Liver (tissue), 9 donors: Measurements from ENCODE around the gene SRSF9. TPM values are rescaled to one million over a fixed set of nuclear protein-coding genes. Genes with fewer than 3 reads are reported as not detected.

ENCODE experiments used
- DNase-seq: peaks from one replicate; pipeline ENCODE4 v3.0.0-alpha.2; 2017; ENCODE audit warnings: low spot score
- H3K27ac ChIP-seq, 2 donors: one replicate each; pipeline ENCODE4 v1.7.0; 2013; ENCODE audit warnings: inconsistent platforms in 2 of 2, low read length in 2 of 2, control low read depth in 1 of 2, low read depth in 1 of 2, mild to moderate bottlenecking in 1 of 2
- H3K27me3 ChIP-seq, 4 donors: one replicate each; pipeline versions ENCODE4 v1.6.1 to v1.7.0; 2013; ENCODE audit warnings: low read length in 3 of 4, inconsistent platforms in 1 of 4, mild to moderate bottlenecking in 1 of 4, moderate library complexity in 1 of 4; ENCODE audit not compliant: control insufficient read depth in 4 of 4, insufficient read depth in 4 of 4
- H3K36me3 ChIP-seq, 4 donors: one replicate each; pipeline versions ENCODE4 v1.6.1 to v1.7.0; 2013; ENCODE audit warnings: low read length in 3 of 4, mild to moderate bottlenecking in 3 of 4, low read depth in 1 of 4, moderate library complexity in 1 of 4; ENCODE audit not compliant: control insufficient read depth in 4 of 4, insufficient read depth in 3 of 4
- H3K4me1 ChIP-seq, 4 donors: one replicate each; pipeline versions ENCODE4 v1.6.1 to v1.7.0; 2013; ENCODE audit warnings: low read length in 3 of 4, mild to moderate bottlenecking in 3 of 4, moderate library complexity in 1 of 4; ENCODE audit not compliant: control insufficient read depth in 4 of 4, insufficient read depth in 4 of 4
- H3K4me3 ChIP-seq, 3 donors: one replicate each; pipeline versions ENCODE4 v1.6.1 to v1.7.0; 2013; ENCODE audit warnings: low read length in 3 of 3, control low read depth in 1 of 3, low read depth in 1 of 3, mild to moderate bottlenecking in 1 of 3
- H3K9ac ChIP-seq, 2 donors: one replicate each; pipeline ENCODE4 v1.7.0; 2013; ENCODE audit warnings: low read length in 2 of 2, mild to moderate bottlenecking in 2 of 2, moderate library complexity in 2 of 2, control low read depth in 1 of 2, low read depth in 1 of 2
- H3K9me3 ChIP-seq, 4 donors: one replicate each; pipeline versions ENCODE4 v1.6.1 to v1.7.0; 2013; ENCODE audit warnings: low read length in 3 of 4; ENCODE audit not compliant: control insufficient read depth in 4 of 4
- EGR1 ChIP-seq, 2 donors: IDR thresholded peaks; 2 replicates each; pipeline ENCODE4 v1.6.1; 2016 to 2018; ENCODE audit warnings: antibody characterized with exemption in 2 of 2, low read depth in 2 of 2
- FOXA2 ChIP-seq: IDR thresholded peaks from 2 replicates; pipeline ENCODE4 v1.6.1; 2016; ENCODE audit warnings: antibody characterized with exemption
- GABPA ChIP-seq, 2 donors: IDR thresholded peaks in 1 of 2; conservative IDR thresholded peaks in 1 of 2; 2 replicates each; pipeline ENCODE4 v1.6.1; 2016; ENCODE audit warnings: antibody characterized with exemption in 2 of 2, mild to moderate bottlenecking in 1 of 2, moderate library complexity in 1 of 2
- HNF4A ChIP-seq, 2 donors: conservative IDR thresholded peaks; 2 replicates each; pipeline ENCODE4 v1.6.1; 2016; ENCODE audit warnings: antibody characterized with exemption in 2 of 2, mild to moderate bottlenecking in 2 of 2
- HNF4G ChIP-seq: IDR thresholded peaks from 2 replicates; pipeline ENCODE4 v1.6.1; 2016; ENCODE audit warnings: antibody characterized with exemption
- JUND ChIP-seq, 2 donors: IDR thresholded peaks; 2 replicates each; pipeline ENCODE4 v1.6.1; 2016; ENCODE audit warnings: antibody characterized with exemption in 2 of 2
- NR2F2 ChIP-seq: IDR thresholded peaks from 2 replicates; pipeline ENCODE4 v1.6.1; 2016; ENCODE audit warnings: antibody characterized with exemption
- RAD21 ChIP-seq, 2 donors: IDR thresholded peaks; 2 replicates each; pipeline ENCODE4 v1.6.1; 2016; ENCODE audit warnings: antibody characterized with exemption in 2 of 2, mild to moderate bottlenecking in 2 of 2
- RXRA ChIP-seq, 2 donors: IDR thresholded peaks; 2 replicates each; pipeline ENCODE4 v1.6.1; 2017 to 2018; ENCODE audit warnings: antibody characterized with exemption in 2 of 2, mild to moderate bottlenecking in 1 of 2
- SP1 ChIP-seq: IDR thresholded peaks from 2 replicates; pipeline ENCODE4 v1.6.1; 2018; ENCODE audit warnings: antibody characterized with exemption, mild to moderate bottlenecking
- TAF1 ChIP-seq: conservative IDR thresholded peaks from 2 replicates; pipeline ENCODE4 v1.6.1; 2016; ENCODE audit warnings: antibody characterized with exemption, mild to moderate bottlenecking
- YY1 ChIP-seq: IDR thresholded peaks from 2 replicates; pipeline ENCODE4 v1.6.1; 2016; ENCODE audit warnings: antibody characterized with exemption, mild to moderate bottlenecking
- WGBS: extraction: QIAGEN DNeasy Blood & Tissue Kit; methylation state at CpG from one replicate; pipeline ENCODE4 v1.1.7; 2013; 5-methylcytosine and 5-hydroxymethylcytosine counted together
- polyA plus RNA-seq, 2 donors: library from polyadenylated mRNA; stranded (reverse) in 1 of 2; unstranded in 1 of 2; fragments of 200-250 nt in 1 of 2; fragments of >200 nt in 1 of 2; fragmentation: Nextera tagmentation in 1 of 2; extraction: Ambion mirVana in 1 of 2; gene quantifications; one replicate each; pipeline versions ENCODE4 v1.2.1 to v1.2.3, GENCODE V29; 2013 to 2015
- total RNA-seq, 2 donors: library from RNA; depleted of rRNA; stranded (reverse); fragments of >200 nt; gene quantifications; one replicate each; pipeline ENCODE4 v1.2.3, GENCODE V29; 2014
- TF ChIP-seq, protein P1 (sequence below): IDR thresholded peaks from 2 replicates; pipeline ENCODE4 v1.6.1; 2016; ENCODE audit warnings: antibody characterized with exemption
- TF ChIP-seq, protein P2 (sequence below): IDR thresholded peaks from 2 replicates; pipeline ENCODE4 v1.6.1; 2016; ENCODE audit warnings: antibody characterized with exemption
- donor health status: healthy.
- donor health status: healthy.
- donor health status: healthy.
- donor health status: healthy.
- donor health status: healthy.

SRSF9 gene
- total and polyA plus RNA-seq, 4 donors: 45.3 to 98.5 (median 73.3) TPM

DNA sequence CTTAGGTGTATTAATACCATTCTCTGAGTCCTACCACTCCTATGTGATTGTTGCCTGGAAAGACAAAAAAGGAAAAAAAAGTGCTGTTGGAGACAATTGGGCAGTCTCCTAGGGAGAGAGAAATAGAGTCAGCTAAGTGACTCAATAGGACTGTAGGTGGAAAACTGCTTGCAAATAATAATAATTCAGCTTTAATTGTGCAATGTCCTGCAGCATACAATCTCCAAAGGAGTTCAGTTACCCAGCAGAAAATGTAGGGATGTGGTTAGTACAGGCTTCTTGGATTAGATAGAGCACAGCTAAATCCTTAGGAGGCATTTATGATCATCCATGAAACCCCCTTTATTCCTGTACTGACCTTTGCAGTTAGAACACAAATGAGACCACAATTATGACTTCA, 3.0 kb upstream of the SRSF9 start:
- Histone ChIP-seq H3K36me3 (no peaks in the 10 kb centered on the region), H3K4me1 (peaks cover 0 to 15% (median 14%) of the 10 kb centered on the region in 4 donors), H3K9me3 (no peaks in the 10 kb centered on the region), H3K9ac (no peak overlapping the region), H3K27ac (no peak overlapping the region), H3K27me3 (no peaks in the 10 kb centered on the region), H3K4me3 (no peak overlapping the region)
- no peak for DNase-seq
- TF ChIP-seq GABPA (IDR thresholded peaks at IDR 0.05 in 1 of 2, conservative IDR thresholded peaks at IDR 0.05 in 1 of 2): no peak
- TF ChIP-seq HNF4A (conservative IDR thresholded peaks at IDR 0.05): no peak
- no peak for TF ChIP-seq FOXA2
- no peak for TF ChIP-seq RAD21 (IDR thresholded peaks at IDR 0.05)
- TF ChIP-seq JUND (IDR thresholded peaks at IDR 0.05): no peak
- TF ChIP-seq HNF4G: no peak
- TF ChIP-seq, protein P1, sequence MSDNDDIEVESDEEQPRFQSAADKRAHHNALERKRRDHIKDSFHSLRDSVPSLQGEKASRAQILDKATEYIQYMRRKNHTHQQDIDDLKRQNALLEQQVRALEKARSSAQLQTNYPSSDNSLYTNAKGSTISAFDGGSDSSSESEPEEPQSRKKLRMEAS: no peak
- no peak for TF ChIP-seq SP1
- TF ChIP-seq YY1: no peak
- TF ChIP-seq, protein P2, sequence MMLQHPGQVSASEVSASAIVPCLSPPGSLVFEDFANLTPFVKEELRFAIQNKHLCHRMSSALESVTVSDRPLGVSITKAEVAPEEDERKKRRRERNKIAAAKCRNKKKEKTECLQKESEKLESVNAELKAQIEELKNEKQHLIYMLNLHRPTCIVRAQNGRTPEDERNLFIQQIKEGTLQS: no peak

DNA sequence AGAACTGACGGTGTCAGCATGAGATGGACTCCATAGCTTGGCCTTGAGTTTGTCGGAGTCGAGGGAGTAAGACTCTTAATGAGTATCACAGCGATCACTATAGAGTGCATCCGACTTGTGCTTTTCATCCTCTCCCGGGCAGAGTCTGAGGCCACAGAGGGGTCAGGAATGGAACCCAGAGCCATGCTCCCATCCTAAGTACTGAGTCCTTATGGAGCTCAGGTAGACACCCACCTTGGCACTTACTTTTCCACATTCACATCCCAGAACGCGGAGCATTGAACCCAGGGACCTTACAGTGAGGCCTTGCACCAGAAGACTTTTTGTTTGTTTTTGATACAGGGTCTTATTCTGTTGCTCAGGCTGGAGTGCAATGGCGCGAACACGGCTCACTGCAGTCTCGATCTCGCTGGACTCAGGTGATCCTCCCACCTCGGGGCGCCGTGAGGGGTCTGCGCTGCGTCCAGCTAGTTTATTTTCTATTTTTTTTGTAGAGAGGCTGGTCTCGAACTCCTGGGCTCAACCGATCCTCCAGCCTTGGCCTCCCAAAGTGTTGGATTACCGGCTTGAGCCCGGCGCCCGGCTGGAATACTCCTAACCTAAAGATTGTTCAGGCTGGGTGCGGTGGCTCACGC, 719 bp upstream of the SRSF9 start:
- H3K4me1 ChIP-seq: peaks cover 0 to 29% (median 17%) of the 10 kb centered on the region in 4 donors
- peak overlapping the region; percentile 62 to 96 (median 86) for H3K4me3 ChIP-seq
- no peak for DNase-seq
- WGBS: 72% methylated on average over 26 of the region's 26 CpGs
- H3K27ac ChIP-seq: peak overlapping the region; percentile 15 to 92
- TF ChIP-seq HNF4G (no peak), JUND (IDR thresholded peaks at IDR 0.05) (no peak), EGR1 (IDR thresholded peaks at IDR 0.05; ENCODE audit: low read depth in 2 of 2) (no peak), RXRA (IDR thresholded peaks at IDR 0.05) (no peak)
- peaks cover 0 to 9% (median 5%) of the 10 kb centered on the region in 4 donors for H3K36me3 ChIP-seq
- H3K27me3 ChIP-seq: no peaks in the 10 kb centered on the region
- H3K9me3 ChIP-seq: no peaks in the 10 kb centered on the region
- H3K9ac ChIP-seq: peak overlapping the region in 1 of 2 donors; percentile 7

DNA sequence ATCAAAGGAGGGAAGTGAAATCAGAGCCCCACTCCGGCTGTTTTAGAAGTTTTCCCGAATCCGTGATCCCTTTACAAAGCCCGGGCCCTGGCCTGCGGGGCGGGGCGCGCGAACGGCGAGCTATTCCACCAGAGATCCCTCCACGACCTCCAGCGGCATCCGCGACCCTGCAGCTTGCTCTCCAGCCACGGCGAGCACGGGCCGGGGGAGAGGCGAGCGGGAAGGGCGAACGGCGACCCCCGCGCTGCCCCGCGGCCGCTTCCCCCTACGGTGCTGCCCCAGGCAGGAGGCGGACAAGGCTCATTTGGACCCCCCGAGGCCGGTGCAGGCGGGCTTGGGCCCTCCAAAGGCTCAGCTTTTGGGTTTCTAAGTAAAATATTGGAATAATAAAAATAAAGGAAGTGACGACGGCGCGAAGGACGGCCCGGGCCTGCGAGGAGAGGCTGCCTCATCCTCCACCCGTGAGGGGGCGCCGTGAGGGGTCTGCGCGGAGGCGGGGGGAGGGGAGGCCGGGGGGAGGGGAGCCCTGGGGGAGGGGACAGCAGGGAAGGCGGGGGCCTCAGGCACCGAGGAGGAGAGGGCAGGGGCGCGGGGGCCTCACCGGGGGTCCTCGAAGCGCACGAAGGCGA, 613 bp downstream of the SRSF9 start:
- Histone ChIP-seq H3K27me3 (no peaks in the 10 kb centered on the region), H3K36me3 (peaks cover 2 to 22% (median 17%) of the 10 kb centered on the region in 4 donors), H3K9ac (peak overlapping the region; percentile 64 to 72), H3K27ac (peak overlapping the region; percentile 89 to 92), H3K9me3 (no peaks in the 10 kb centered on the region), H3K4me1 (peaks cover 0 to 29% (median 17%) of the 10 kb centered on the region in 4 donors), H3K4me3 (peak overlapping the region; percentile 85 to 96 (median 86))
- WGBS: under 1% methylated on average over 57 of the region's 57 CpGs
- no peak for TF ChIP-seq GABPA (IDR thresholded peaks at IDR 0.05 in 1 of 2, conservative IDR thresholded peaks at IDR 0.05 in 1 of 2)
- peak; percentile 47 for TF ChIP-seq NR2F2
- TF ChIP-seq YY1: no peak
- no peak for TF ChIP-seq TAF1
- peak; percentile 65 for DNase-seq
